Mammary epithelial cell (primary cell): ENCODE data around the gene VCP.

ENCODE experiments used
- EZH2 ChIP-seq: IDR thresholded peaks from 2 replicates; pipeline ENCODE4 v1.6.1; 2012; ENCODE audit warnings: low read length, inconsistent platforms, borderline replicate concordance
- TF ChIP-seq, protein P1 (sequence below), 2 donors: IDR thresholded peaks in 1 of 2; conservative IDR thresholded peaks in 1 of 2; 2 replicates each; pipeline ENCODE4 v1.5.1; 2011 to 2012; ENCODE audit warnings: inconsistent platforms in 2 of 2, low read length in 2 of 2, mild to moderate bottlenecking in 2 of 2, control low read depth in 1 of 2, low read depth in 1 of 2; ENCODE audit not compliant: insufficient read depth in 1 of 2; ENCODE audit errors: extremely low read depth in 1 of 2

DNA sequence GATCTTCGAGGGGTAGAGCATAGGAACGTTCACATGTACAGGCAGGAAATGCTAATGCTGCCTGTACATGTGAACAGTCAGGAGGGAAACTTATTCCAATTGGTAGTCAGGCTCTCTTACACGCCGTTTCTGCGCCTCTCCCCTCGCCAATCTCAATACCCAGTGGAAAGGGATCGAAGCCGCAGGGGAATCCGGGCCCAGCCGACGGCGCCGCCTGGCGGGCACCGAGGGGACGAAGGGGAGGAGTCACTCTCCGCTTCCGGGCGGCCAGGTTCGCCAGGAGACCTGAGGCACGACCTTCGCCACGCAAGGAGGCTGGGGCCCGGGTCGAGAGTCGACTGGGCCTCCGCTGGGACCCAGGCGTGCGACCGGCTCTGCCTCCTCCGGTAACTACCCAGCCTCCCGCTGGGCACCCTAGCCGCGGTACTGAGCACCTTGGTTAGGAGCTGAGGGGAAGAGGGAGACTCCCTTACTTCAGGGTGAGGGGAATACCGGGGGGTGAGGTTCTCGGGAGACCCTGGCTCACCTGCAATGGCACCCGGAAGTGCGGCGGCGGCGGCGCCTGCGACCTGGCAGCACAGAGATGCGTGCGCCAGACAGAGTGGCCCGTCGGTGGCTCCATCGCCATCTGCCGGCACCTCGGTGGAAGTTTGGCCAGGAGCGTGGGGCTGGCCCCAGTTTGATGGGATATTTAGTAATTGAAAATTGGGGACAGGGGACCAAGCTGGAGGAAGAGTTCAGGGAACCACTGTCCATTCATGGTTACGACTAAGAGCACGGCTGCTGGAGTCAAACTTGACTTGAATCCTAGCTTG is 23.8 kb upstream of the VCP start, which contains the start of gene PIGO:
- TF ChIP-seq, protein P1, sequence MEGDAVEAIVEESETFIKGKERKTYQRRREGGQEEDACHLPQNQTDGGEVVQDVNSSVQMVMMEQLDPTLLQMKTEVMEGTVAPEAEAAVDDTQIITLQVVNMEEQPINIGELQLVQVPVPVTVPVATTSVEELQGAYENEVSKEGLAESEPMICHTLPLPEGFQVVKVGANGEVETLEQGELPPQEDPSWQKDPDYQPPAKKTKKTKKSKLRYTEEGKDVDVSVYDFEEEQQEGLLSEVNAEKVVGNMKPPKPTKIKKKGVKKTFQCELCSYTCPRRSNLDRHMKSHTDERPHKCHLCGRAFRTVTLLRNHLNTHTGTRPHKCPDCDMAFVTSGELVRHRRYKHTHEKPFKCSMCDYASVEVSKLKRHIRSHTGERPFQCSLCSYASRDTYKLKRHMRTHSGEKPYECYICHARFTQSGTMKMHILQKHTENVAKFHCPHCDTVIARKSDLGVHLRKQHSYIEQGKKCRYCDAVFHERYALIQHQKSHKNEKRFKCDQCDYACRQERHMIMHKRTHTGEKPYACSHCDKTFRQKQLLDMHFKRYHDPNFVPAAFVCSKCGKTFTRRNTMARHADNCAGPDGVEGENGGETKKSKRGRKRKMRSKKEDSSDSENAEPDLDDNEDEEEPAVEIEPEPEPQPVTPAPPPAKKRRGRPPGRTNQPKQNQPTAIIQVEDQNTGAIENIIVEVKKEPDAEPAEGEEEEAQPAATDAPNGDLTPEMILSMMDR (conservative IDR thresholded peaks at IDR 0.05 in 1 of 2, IDR thresholded peaks at IDR 0.05 in 1 of 2; ENCODE audit: extremely low read depth in 1 of 2, insufficient read depth in 1 of 2, low read depth in 1 of 2, low read length in 2 of 2): peak; percentile 93
- no peak for TF ChIP-seq EZH2
